Breast epithelium (tissue), 4 donors: ENCODE measurements around the gene NT5DC2. TPM values are rescaled to one million over a fixed set of nuclear protein-coding genes. Genes with fewer than 3 reads are reported as not detected.
A peak's percentile ranks its signal among the peaks of the same experiment; 100 is the strongest.

ENCODE experiments used
- DNase-seq, 2 donors: peaks; one replicate each; pipeline ENCODE4 v3.0.0-alpha.2; 2019; ENCODE audit warnings: low spot score in 2 of 2
- H3K27ac ChIP-seq, 2 donors: fragments of 200-600 bp; sonication (generic) in 1 of 2; one replicate each; pipeline ENCODE4 v1.5.1; 2016 to 2019; ENCODE audit warnings: mild to moderate bottlenecking in 1 of 2
- H3K27me3 ChIP-seq, 2 donors: fragments of 200-600 bp; sonication (generic) in 1 of 2; one replicate each; pipeline versions ENCODE4 v1.5.1 to v1.6.0; 2017 to 2019; ENCODE audit warnings: control low read depth in 1 of 2, mild to moderate bottlenecking in 1 of 2
- H3K36me3 ChIP-seq: fragments of 200-600 bp; one replicate; pipeline ENCODE4 v1.5.1; 2019
- H3K4me1 ChIP-seq, 2 donors: fragments of 200-600 bp; sonication (generic); one replicate each; pipeline ENCODE4 v1.5.1; 2016 to 2019; ENCODE audit warnings: control low read depth in 1 of 2
- H3K4me3 ChIP-seq, 3 donors: fragments of 200-600 bp; sonication (generic); 1 replicate in 2 of 3; 2 replicates in 1 of 3; pipeline ENCODE4 v1.5.1; 2016 to 2019; ENCODE audit warnings: mild to moderate bottlenecking in 3 of 3, moderate library complexity in 2 of 3
- H3K9me3 ChIP-seq, 2 donors: fragments of 200-600 bp; sonication (generic) in 1 of 2; one replicate each; pipeline ENCODE4 v1.5.1; 2016 to 2019; ENCODE audit warnings: control low read depth in 1 of 2
- POLR2A ChIP-seq: fragments of 450-650 bp; IDR thresholded peaks from one replicate; pipeline ENCODE4 v1.6.1; 2016; ENCODE audit warnings: antibody characterized with exemption, mild to moderate bottlenecking, moderate library complexity
- POLR2AphosphoS5 ChIP-seq, 3 donors: sonication (generic); formaldehyde crosslinking; IDR thresholded peaks; one replicate each; pipeline ENCODE4 v1.6.1; 2017; ENCODE audit warnings: antibody characterized with exemption in 3 of 3
- intact Hi-C: fragments of 100-400 bp; cut with DNase I; formaldehyde crosslinking; loops from one replicate; pipeline ENCODE4 v1.15.1; 2023; ENCODE audit warnings: low total_unique reads
- total RNA-seq, 3 donors: library from RNA; depleted of rRNA; stranded (reverse); fragments of >200 nt; gene quantifications; one replicate each; pipeline ENCODE4 v1.1.0, GENCODE V29; 2016
- TF ChIP-seq, protein P1 (sequence below), 3 donors: fragments of 450-650 bp; IDR thresholded peaks; one replicate each; pipeline ENCODE4 v1.5.1; 2016 to 2017; ENCODE audit warnings: antibody characterized with exemption in 3 of 3, mild to moderate bottlenecking in 3 of 3, moderate library complexity in 3 of 3

Gene NT5DC2
- total RNA-seq, 3 donors from 2014 or later, result 26.5 to 35.7 (median 28.6) TPM

DNA sequence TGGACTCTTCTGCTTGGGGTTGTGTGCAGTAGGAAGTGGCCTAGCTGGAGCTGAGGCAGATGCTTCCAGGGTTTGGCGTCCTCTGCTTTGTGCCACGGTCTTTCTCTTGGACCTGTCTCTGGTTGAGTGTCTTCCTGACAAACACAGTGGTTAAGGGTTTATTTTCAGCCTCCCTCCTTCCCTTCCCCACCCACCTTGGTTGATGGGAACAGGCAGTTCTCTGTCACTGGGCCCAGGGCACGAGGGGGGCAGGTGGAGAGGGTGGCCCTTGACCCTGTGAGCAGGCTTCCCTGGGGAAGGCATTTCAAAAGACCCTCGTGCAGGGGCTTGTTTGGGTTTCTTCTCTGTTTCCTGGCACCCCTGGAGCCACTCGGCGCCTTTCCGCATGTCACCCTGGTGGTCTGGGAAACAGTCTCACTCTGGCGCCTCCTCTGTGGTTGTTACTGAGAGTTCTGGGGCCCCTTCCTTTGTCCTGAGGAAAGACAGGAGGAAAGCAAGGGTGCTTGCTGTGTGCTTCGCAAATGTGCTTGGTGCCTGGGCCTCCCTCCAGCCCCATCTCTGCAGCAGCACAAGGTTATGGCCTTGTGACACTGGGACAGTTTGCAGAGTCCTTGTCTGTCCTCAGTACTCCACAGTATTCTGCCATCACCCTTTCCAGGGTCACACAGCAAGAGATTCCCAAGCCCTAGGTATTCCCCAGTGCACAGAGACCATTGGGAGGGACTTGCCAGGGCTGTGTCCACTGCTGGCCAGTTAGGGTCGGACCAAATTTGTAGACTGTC, 48.8 kb downstream of the NT5DC2 start:
- DNase-seq, result no peak
- H3K27ac ChIP-seq, result peak overlapping the region; percentile 68 to 92
- H3K27me3 ChIP-seq, result no peaks in the 10 kb centered on the region
- peak overlapping the region in 1 of 3 donors; percentile 15 for H3K4me3 ChIP-seq
- intact Hi-C loops, result no loop called here
- peaks cover 5 to 13% of the 10 kb centered on the region in 2 donors for H3K4me1 ChIP-seq
- peaks cover 25% of the 10 kb centered on the region for H3K36me3 ChIP-seq
- TF ChIP-seq, protein P1, sequence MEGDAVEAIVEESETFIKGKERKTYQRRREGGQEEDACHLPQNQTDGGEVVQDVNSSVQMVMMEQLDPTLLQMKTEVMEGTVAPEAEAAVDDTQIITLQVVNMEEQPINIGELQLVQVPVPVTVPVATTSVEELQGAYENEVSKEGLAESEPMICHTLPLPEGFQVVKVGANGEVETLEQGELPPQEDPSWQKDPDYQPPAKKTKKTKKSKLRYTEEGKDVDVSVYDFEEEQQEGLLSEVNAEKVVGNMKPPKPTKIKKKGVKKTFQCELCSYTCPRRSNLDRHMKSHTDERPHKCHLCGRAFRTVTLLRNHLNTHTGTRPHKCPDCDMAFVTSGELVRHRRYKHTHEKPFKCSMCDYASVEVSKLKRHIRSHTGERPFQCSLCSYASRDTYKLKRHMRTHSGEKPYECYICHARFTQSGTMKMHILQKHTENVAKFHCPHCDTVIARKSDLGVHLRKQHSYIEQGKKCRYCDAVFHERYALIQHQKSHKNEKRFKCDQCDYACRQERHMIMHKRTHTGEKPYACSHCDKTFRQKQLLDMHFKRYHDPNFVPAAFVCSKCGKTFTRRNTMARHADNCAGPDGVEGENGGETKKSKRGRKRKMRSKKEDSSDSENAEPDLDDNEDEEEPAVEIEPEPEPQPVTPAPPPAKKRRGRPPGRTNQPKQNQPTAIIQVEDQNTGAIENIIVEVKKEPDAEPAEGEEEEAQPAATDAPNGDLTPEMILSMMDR (IDR thresholded peaks at IDR 0.05), result no peak
- no peak for TF ChIP-seq POLR2A
- no peak for TF ChIP-seq POLR2AphosphoS5 (IDR thresholded peaks at IDR 0.05)
- no peaks in the 10 kb centered on the region for H3K9me3 ChIP-seq

GRCh38 chr3:52483577-52484381, 49.9 kb downstream of the NT5DC2 start:
- H3K27ac ChIP-seq, result peak overlapping the region; percentile 68 to 92
- DNase-seq, result peak in 1 of 2 donors; percentile 64

DNA sequence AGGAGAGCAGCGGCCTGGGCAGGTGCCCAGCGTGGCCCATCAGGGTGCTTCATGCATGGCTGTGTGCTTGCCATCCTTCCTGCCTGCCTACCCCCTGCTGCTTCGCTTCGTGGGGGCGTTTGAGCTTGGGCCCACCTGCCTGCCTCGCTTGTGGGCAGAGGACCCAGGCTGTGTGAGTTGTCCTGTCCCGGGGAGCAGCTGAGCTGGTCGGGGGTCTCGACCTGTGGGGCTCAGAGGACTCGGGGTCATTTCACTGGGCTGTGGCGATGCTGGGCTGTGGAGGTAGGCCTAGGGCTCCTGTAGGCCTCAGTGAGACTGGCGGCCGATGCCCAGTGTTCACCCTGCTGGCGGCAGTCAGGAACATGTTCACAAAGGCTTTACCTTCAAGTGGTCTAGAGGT, 50.6 kb downstream of the NT5DC2 start:
- peaks cover 5 to 13% of the 10 kb centered on the region in 2 donors for H3K4me1 ChIP-seq
- no peak for DNase-seq
- no peak overlapping the region for H3K4me3 ChIP-seq
- H3K9me3 ChIP-seq, result no peaks in the 10 kb centered on the region
- H3K36me3 ChIP-seq, result peaks cover 23% of the 10 kb centered on the region
- no peak for TF ChIP-seq POLR2A
- TF ChIP-seq POLR2AphosphoS5 (IDR thresholded peaks at IDR 0.05), result no peak
- TF ChIP-seq, protein P1 (IDR thresholded peaks at IDR 0.05), result no peak
- intact Hi-C loops, result no loop called here
- no peaks in the 10 kb centered on the region for H3K27me3 ChIP-seq
- H3K27ac ChIP-seq, result peak overlapping the region; percentile 67 to 81

More at GRCh38 chr3:52483577-52484381, 49.9 kb downstream of the NT5DC2 start:
- Histone ChIP-seq H3K9me3 (no peaks in the 10 kb centered on the region), H3K4me3 (peak overlapping the region in 1 of 3 donors; percentile 15), H3K27me3 (no peaks in the 10 kb centered on the region), H3K4me1 (peaks cover 5 to 13% of the 10 kb centered on the region in 2 donors), H3K36me3 (peaks cover 24% of the 10 kb centered on the region)
- intact Hi-C loops, result no loop called here
- TF ChIP-seq POLR2AphosphoS5 (IDR thresholded peaks at IDR 0.05) (peak; percentile 38 to 58 (median 42)), POLR2A (no peak)
- TF ChIP-seq, protein P1 (IDR thresholded peaks at IDR 0.05), result no peak

GRCh38 chr3:52481819-52482521, 51.7 kb downstream of the NT5DC2 start:
- no peak for DNase-seq
- Histone ChIP-seq H3K9me3 (no peaks in the 10 kb centered on the region), H3K27ac (peak overlapping the region in 1 of 2 donors; percentile 81), H3K36me3 (peaks cover 27% of the 10 kb centered on the region), H3K4me3 (no peak overlapping the region), H3K27me3 (no peaks in the 10 kb centered on the region), H3K4me1 (peaks cover 5 to 13% of the 10 kb centered on the region in 2 donors)
- intact Hi-C loops, result no loop called here
- no peak for TF ChIP-seq POLR2AphosphoS5 (IDR thresholded peaks at IDR 0.05)
- TF ChIP-seq, protein P1 (IDR thresholded peaks at IDR 0.05), result no peak
- no peak for TF ChIP-seq POLR2A
